Measurements from ENCODE around the gene AEBP1. TPM values are rescaled to one million over a fixed set of nuclear protein-coding genes. Genes with fewer than 3 reads are reported as not detected.
A peak's percentile ranks its signal among the peaks of the same experiment; 100 is the strongest.

AEBP1 gene
- total RNA-seq, 1 donor from 2014 or later, result 236 TPM

- no peak for ATAC-seq
- DNase-seq (ENCODE audit: low spot score), result no peak
- intact Hi-C loops (cut with DNase I), result no loop called here
Observed at GRCh38 chr7:44080118-44080517, 24.0 kb upstream of the AEBP1 start.

GRCh38 chr7:44080686-44081265, 23.4 kb upstream of the AEBP1 start:
- ATAC-seq, result no peak
- intact Hi-C loops (cut with DNase I), result no loop called here
- no peak for DNase-seq (ENCODE audit: low spot score)

GRCh38 chr7:44081266-44081748, 22.8 kb upstream of the AEBP1 start:
- intact Hi-C loops (cut with DNase I), result no loop called here
- DNase-seq (ENCODE audit: low spot score) (no peak), ATAC-seq (no peak)

- ATAC-seq (peak; percentile 98), DNase-seq (ENCODE audit: low spot score) (peak; percentile 98)
- intact Hi-C loops (cut with DNase I), result no loop called here
Observed at GRCh38 chr7:44082541-44083207, 21.5 kb upstream of the AEBP1 start.

- intact Hi-C loops (cut with DNase I), result no loop called here
- ATAC-seq (no peak), DNase-seq (ENCODE audit: low spot score) (no peak)
Observed at GRCh38 chr7:44083796-44084195, 20.3 kb upstream of the AEBP1 start.

- intact Hi-C loops (cut with DNase I), result no loop called here
- DNase-seq (ENCODE audit: low spot score) (no peak), ATAC-seq (no peak)
Observed at GRCh38 chr7:44084701-44085100, 19.4 kb upstream of the AEBP1 start.

- ATAC-seq, result no peak
- no peak for DNase-seq (ENCODE audit: low spot score)
- intact Hi-C loops (cut with DNase I), result no loop called here
Observed at GRCh38 chr7:44085546-44085945, 18.6 kb upstream of the AEBP1 start.

- intact Hi-C loops (cut with DNase I), result no loop called here
- DNase-seq (ENCODE audit: low spot score), result no peak
- ATAC-seq, result no peak
Observed at GRCh38 chr7:44086627-44087026, 17.5 kb upstream of the AEBP1 start.

- intact Hi-C loops (cut with DNase I), result no loop called here
- peak; percentile 87 for ATAC-seq
- peak; percentile 86 for DNase-seq (ENCODE audit: low spot score)
Observed at GRCh38 chr7:44087911-44088838, 16.0 kb upstream of the AEBP1 start.

GRCh38 chr7:44093102-44093641, 11.0 kb upstream of the AEBP1 start:
- ATAC-seq, result no peak
- intact Hi-C loops (cut with DNase I), result no loop called here
- no peak for DNase-seq (ENCODE audit: low spot score)

GRCh38 chr7:44094365-44094764, 9.8 kb upstream of the AEBP1 start:
- no peak for DNase-seq (ENCODE audit: low spot score)
- intact Hi-C loops (cut with DNase I), result no loop called here
- ATAC-seq, result no peak

GRCh38 chr7:44094883-44095592, 9.1 kb upstream of the AEBP1 start:
- ATAC-seq, result peak; percentile 62
- intact Hi-C loops (cut with DNase I), result no loop called here

GRCh38 chr7:44095781-44096180, 8.4 kb upstream of the AEBP1 start:
- intact Hi-C loops (cut with DNase I), result no loop called here
- DNase-seq (ENCODE audit: low spot score), result no peak
- no peak for ATAC-seq

More at GRCh38 chr7:44094883-44095592, 9.1 kb upstream of the AEBP1 start:
- no peak for DNase-seq (ENCODE audit: low spot score)

GRCh38 chr7:44096326-44096881, 7.7 kb upstream of the AEBP1 start:
- ATAC-seq (no peak), DNase-seq (ENCODE audit: low spot score) (no peak)
- intact Hi-C loops (cut with DNase I), result no loop called here

- ATAC-seq, result no peak
- DNase-seq (ENCODE audit: low spot score), result no peak
- intact Hi-C loops (cut with DNase I), result no loop called here
Observed at GRCh38 chr7:44097064-44097932, 6.8 kb upstream of the AEBP1 start.

GRCh38 chr7:44098092-44099068, 5.8 kb upstream of the AEBP1 start:
- intact Hi-C loops (cut with DNase I), result no loop called here
- no peak for ATAC-seq
- DNase-seq (ENCODE audit: low spot score), result no peak

GRCh38 chr7:44099669-44100068, 4.5 kb upstream of the AEBP1 start:
- no peak for ATAC-seq
- DNase-seq (ENCODE audit: low spot score), result no peak
- intact Hi-C loops (cut with DNase I), result no loop called here
